HUES64 (cell line): ENCODE measurements around the gene CCDC170. TPM values are rescaled to one million over a fixed set of nuclear protein-coding genes. Genes with fewer than 3 reads are reported as not detected.
"Not testable (repeated sequence)": the region's sequence is repeated elsewhere in the genome, so short reads cannot be mapped to it uniquely, and the experiment has no call there.

ENCODE experiments used
- H3K27ac ChIP-seq: 2 replicates; pipeline ENCODE4 v1.7.0; 2013; ENCODE audit warnings: low read depth, low read length, inconsistent platforms
- H3K27me3 ChIP-seq: 2 replicates; pipeline ENCODE4 v1.6.1; 2013; ENCODE audit warnings: mild to moderate bottlenecking, low read length; ENCODE audit not compliant: insufficient read depth
- H3K36me3 ChIP-seq: 2 replicates; pipeline ENCODE4 v1.6.1; 2013; ENCODE audit warnings: mild to moderate bottlenecking, low read length; ENCODE audit not compliant: insufficient read depth
- H3K4me1 ChIP-seq: 2 replicates; pipeline ENCODE4 v1.6.1; 2013; ENCODE audit warnings: mild to moderate bottlenecking, low read length, moderate library complexity; ENCODE audit not compliant: insufficient read depth
- H3K4me3 ChIP-seq: 2 replicates; pipeline ENCODE4 v1.5.1; 2013; ENCODE audit warnings: mild to moderate bottlenecking, low read length, moderate library complexity
- H3K9ac ChIP-seq: 2 replicates; pipeline ENCODE4 v1.6.1; 2013; ENCODE audit warnings: mild to moderate bottlenecking, low read depth, low read length
- H3K9me3 ChIP-seq: 2 replicates; pipeline ENCODE4 v1.6.1; 2013; ENCODE audit warnings: low read depth, low read length; ENCODE audit not compliant: insufficient read depth
- WGBS: fragments of 150-250, 120-280 bp; methylation state at CpG from one replicate; pipeline ENCODE4 v1.1.7; 2013; ENCODE audit warnings: missing lambda C conversion rate; 5-methylcytosine and 5-hydroxymethylcytosine counted together
- polyA plus RNA-seq, 2 experiments: library from polyadenylated mRNA; stranded (reverse); fragments of 50-300 nt; gene quantifications; one replicate each; pipeline ENCODE4 v1.2.3, GENCODE V29; 2013

The CCDC170 gene
- 0.05 TPM for polyA plus RNA-seq (2013, experiment 1 of 2)
- polyA plus RNA-seq (2013, experiment 2 of 2), result 0.19 TPM

DNA sequence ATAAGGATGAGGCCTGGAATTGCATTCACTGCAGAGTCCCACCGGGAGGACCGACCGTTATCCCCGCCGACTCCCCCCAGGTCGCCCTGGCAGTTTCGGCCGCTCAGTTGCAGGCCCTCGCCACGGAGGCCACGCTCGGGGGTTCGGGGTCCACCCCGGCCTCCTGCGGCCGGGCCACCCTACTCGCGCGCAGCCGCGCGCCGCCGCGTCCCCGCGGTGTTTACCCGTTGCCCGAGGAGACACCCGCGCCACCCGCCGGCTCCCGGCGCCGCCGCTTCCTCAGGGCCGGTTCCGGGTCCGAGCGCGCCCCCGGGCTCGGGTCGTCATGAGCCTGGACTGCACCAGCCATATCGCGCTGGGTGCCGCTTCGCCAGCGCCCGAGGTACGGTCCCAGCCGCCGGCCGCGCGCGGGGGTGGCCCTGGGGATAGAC is at the start of gene CCDC170:
Gene CCDC170 (plus strand): TSS at position 214 of the 431 bp plus-strand sequence. CDS start 112 bp downstream, at position 326.
- under 1% methylated on average over 58 of the region's 58 CpGs for WGBS
- no peak within 1 kb of the TSS for H3K27ac ChIP-seq

GRCh38 chr6:151445482-151445881 is 48.3 kb upstream of the CCDC170 start:
- H3K4me3 ChIP-seq, result no peak overlapping the region
- H3K27me3 ChIP-seq, result no peaks in the 10 kb centered on the region
- H3K9ac ChIP-seq, result no peak overlapping the region
- H3K27ac ChIP-seq, result no peak overlapping the region
- 96% methylated on average over 5 of the region's 5 CpGs for WGBS
- no peaks in the 10 kb centered on the region for H3K9me3 ChIP-seq
- H3K4me1 ChIP-seq, result no peaks in the 10 kb centered on the region; the same call in 1 of the 2 replicates
- H3K36me3 ChIP-seq, result peaks cover 50% of the 10 kb centered on the region

More for the DNA sequence above, at the start of gene CCDC170:
- H3K4me1 ChIP-seq, result no peaks in the 10 kb centered on the region
- peak within 1 kb of the TSS; percentile 84 for H3K4me3 ChIP-seq
- peak within 1 kb of the TSS; percentile 67 for H3K9ac ChIP-seq
- H3K27me3 ChIP-seq, result peaks cover 49% of the 10 kb centered on the region
- no peaks in the 10 kb centered on the region for H3K9me3 ChIP-seq
- no peaks in the 10 kb centered on the region for H3K36me3 ChIP-seq

DNA sequence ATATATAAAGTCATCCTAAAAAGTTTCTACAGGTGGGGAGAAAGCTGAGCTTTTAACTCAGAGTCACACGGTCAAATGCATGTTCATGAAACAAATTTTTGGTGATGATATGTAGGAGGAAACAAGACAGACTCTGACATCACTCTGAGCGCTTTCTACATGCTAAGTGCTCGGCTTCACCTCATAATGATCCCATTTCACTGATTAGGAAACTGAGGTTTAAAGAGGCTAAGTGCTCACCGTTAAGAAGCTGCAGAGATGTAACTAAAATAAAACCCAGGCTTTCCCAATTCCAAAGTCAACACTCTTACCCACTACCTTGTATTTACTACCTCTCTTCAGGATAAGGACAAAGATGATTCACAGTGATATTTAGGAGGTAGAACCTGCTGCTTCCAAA is 46.6 kb upstream of the CCDC170 start:
- H3K27me3 ChIP-seq, result no peaks in the 10 kb centered on the region
- H3K4me1 ChIP-seq, result no peaks in the 10 kb centered on the region; the same call in 1 of the 2 replicates
- no peak overlapping the region for H3K27ac ChIP-seq
- WGBS, result 95% methylated on average over 4 of the region's 4 CpGs
- H3K9ac ChIP-seq, result no peak overlapping the region
- no peak overlapping the region for H3K4me3 ChIP-seq
- no peaks in the 10 kb centered on the region for H3K9me3 ChIP-seq
- peaks cover 37% of the 10 kb centered on the region for H3K36me3 ChIP-seq

- Histone ChIP-seq H3K4me3 (no peak overlapping the region), H3K27ac (no peak overlapping the region), H3K27me3 (no peaks in the 10 kb centered on the region), H3K9me3 (no peaks in the 10 kb centered on the region), H3K4me1 (peaks cover 4% of the 10 kb centered on the region; the same call in 1 of the 2 replicates), H3K9ac (no peak overlapping the region), H3K36me3 (peaks cover 27% of the 10 kb centered on the region)
- WGBS, result 93% methylated on average over 12 of the region's 12 CpGs
These were observed 45.2 kb upstream of the CCDC170 start for GRCh38 chr6:151448623-151449022.

- WGBS, result 30% methylated on average over 2 of the region's 6 CpGs
- not testable (repeated sequence) for H3K9me3 ChIP-seq, H3K36me3 ChIP-seq, H3K27me3 ChIP-seq
- Histone ChIP-seq H3K4me1 (peaks cover 22% of the 10 kb centered on the region), H3K4me3 (peak overlapping the region; percentile 84), H3K9ac (peak overlapping the region; percentile 94), H3K27ac (peak overlapping the region; percentile 91)
These were observed 42.9 kb upstream of the CCDC170 start for GRCh38 chr6:151450928-151451327.

DNA sequence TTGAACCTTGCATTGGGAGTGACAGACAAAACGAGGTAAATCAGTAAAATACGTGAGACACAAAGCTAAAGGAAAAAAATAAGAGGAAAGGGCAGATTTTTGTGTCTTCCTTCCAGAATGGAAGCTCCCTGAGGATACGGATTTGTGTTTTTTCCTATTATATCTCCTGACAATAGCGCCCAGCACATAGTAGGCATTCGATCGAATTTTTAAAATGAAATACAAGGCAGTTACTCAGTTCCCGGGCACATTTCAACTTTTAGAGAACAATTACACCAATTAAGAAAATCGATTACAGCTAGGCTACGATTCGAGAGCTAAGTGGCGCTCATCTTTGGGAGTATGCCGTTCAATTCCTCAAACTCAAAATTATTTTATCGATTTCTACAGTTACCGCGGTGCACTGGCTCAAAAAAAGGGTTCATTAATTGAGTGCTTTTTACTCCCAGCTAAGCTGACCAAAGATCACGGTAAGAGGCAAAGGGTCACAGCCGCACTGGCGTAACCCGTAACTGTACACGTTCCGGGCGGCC is 42.3 kb upstream of the CCDC170 start:
- Histone ChIP-seq H3K27ac (peak overlapping the region; percentile 91), H3K9me3 (no peaks in the 10 kb centered on the region), H3K36me3 (peaks cover 12% of the 10 kb centered on the region), H3K4me3 (peak overlapping the region; percentile 84), H3K4me1 (peaks cover 28% of the 10 kb centered on the region), H3K9ac (peak overlapping the region; percentile 94), H3K27me3 (no peaks in the 10 kb centered on the region)
- WGBS, result 3% methylated on average over 22 of the region's 22 CpGs

DNA sequence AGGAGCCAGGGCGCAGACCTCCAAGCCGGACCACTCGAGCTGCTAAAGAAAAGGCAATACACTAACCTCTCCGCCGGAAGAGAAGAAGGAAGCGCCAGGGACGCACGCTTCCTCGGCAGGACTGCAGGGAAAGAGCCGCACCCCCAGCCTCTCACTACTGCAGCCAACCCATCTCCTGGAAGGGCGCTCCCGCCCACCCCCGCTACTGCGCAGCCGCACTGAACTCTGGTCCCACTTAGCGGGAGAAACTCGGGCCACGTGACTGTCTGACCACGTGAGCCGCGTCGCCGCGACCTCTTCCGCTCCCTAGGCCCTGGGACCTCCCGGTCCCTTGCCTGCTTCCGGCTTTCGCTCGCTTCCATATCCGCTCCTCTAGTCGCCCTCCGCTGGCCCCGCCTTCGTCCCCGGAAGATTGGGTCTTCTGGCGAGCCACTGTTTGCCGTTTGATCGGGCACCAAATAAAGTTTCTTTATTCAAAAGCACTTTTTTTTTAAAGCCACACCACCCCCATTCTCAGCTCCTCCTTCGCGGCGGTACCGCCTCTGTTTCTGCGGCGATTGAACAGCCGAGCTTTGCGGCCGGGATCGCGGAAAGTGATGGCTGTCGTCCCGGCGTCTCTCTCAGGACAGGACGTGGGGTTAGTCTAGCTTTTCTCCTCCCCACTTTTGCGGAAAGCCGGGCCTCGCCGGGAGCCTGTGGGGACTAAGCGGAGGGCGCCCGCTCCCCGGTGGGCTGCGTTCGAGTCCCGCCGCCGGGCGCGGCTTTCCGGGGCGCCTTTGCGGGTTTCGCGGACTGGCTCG is 41.7 kb upstream of the CCDC170 start, which contains the start of gene RMND1:
Gene RMND1 (minus strand): TSS at position 177 of the 800 bp plus-strand sequence. CDS start 6,315 bp downstream, outside the sequence.
- Histone ChIP-seq H3K4me1 (peaks cover 35% of the 10 kb centered on the region), H3K27me3 (no peaks in the 10 kb centered on the region), H3K36me3 (peaks cover 18% of the 10 kb centered on the region), H3K9me3 (no peaks in the 10 kb centered on the region), H3K27ac (peak within 1 kb of the TSS; percentile 91), H3K9ac (peak within 1 kb of the TSS; percentile 94), H3K4me3 (peak within 1 kb of the TSS; percentile 84)
- WGBS, result under 1% methylated on average over 74 of the region's 74 CpGs

GRCh38 chr6:151452750-151453427 is 40.9 kb upstream of the CCDC170 start:
- Histone ChIP-seq H3K36me3 (peaks cover 25% of the 10 kb centered on the region), H3K27ac (peak overlapping the region; percentile 91), H3K9ac (peak overlapping the region; percentile 89), H3K27me3 (no peaks in the 10 kb centered on the region), H3K4me3 (peak overlapping the region; percentile 84), H3K9me3 (no peaks in the 10 kb centered on the region), H3K4me1 (peaks cover 36% of the 10 kb centered on the region)
- WGBS, result under 1% methylated on average over 22 of the region's 24 CpGs

DNA sequence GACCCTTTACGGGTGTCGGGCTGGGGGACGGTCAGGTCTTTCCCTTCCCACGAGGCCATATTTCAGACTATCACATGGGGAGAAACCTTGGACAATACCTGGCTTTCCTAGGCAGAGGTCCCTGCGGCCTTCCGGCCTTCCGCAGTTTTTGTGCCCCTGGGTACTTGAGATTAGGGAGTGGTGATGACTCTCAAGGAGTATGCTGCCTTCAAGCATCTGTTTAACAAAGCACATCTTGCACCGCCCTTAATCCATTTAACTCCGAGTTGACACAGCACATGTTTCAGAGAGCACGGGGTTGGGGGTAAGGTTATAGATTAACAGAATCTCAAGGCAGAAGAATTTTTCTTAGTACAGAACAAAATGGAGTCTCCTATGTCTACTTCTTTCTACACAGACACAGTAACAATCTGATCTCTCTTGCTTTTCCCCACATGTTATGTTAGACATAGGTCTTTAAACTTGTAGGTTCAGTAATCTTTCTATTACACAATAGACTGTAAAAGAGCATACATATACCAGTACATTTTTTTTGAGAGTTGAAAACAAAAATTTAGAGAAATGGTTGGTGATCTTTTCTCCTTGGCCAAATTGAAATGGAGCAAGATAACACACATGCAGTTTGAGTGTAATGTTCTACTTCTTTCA is 37.9 kb upstream of the CCDC170 start:
- Histone ChIP-seq H3K27ac (peak overlapping the region; percentile 81), H3K9ac (peak overlapping the region; percentile 48; the same call in 1 of the 2 replicates), H3K36me3 (peaks cover 47% of the 10 kb centered on the region), H3K4me1 (peaks cover 36% of the 10 kb centered on the region), H3K4me3 (0 out of 2 replicates have a peak overlapping the region, but pooled peaks have one; percentile 14)
- 15% methylated on average over 4 of the region's 10 CpGs for WGBS
- H3K9me3 ChIP-seq, H3K27me3 ChIP-seq: not testable (repeated sequence)

- Histone ChIP-seq H3K27me3 (no peaks in the 10 kb centered on the region), H3K4me1 (peaks cover 6% of the 10 kb centered on the region), H3K36me3 (peaks cover 96% of the 10 kb centered on the region), H3K9me3 (no peaks in the 10 kb centered on the region), H3K27ac (no peak overlapping the region), H3K9ac (no peak overlapping the region), H3K4me3 (no peak overlapping the region)
- 92% methylated on average over 4 of the region's 4 CpGs for WGBS
These were observed 32.1 kb upstream of the CCDC170 start for GRCh38 chr6:151461673-151462072.
